Activated CD4-positive, alpha-beta T cell treated with anti-CD3 and anti-CD28 coated beads, Interleukin-10, Interleukin-2, amounts not matched to agents 100 ng/mL and 50 ng/mL, durations not matched to agents 16 hours and 8 hours (primary cell): ENCODE data around the gene PHOX2B.

Experiments used
- DNase-seq: peaks from one replicate; pipeline ENCODE4 v3.0.0-alpha.2; 2020

PHOX2B gene

DNA sequence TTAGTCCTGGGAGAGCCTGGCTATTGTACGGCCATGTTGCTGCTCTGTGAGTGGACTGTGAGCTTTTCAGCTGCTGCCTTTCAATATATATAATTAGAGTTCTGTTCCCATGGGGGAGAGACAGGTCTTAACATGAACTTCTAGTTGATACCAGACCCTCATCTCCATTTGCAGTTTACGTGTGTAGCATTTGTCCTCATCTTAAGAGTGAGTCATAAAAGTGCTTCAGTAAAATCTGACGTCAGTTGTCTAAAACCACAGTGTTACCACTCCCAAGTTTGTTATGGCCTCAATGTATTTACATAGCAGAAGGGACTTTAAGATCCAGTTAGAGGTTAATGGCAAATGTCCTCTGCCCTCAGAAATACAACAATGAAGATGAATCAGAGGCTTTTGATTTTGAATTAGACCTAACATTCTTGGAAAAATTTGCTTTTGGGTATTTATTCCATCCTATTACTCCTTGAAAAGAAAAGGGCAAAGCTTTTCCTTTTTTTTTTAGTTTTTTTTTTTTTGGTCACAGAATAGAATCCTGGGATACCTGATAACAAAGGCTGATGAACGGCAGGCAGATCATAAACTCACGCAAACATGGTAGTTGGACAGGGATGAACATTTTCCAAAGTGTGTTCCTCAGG is 38.6 kb downstream of the PHOX2B start:
- no peak for DNase-seq

DNA sequence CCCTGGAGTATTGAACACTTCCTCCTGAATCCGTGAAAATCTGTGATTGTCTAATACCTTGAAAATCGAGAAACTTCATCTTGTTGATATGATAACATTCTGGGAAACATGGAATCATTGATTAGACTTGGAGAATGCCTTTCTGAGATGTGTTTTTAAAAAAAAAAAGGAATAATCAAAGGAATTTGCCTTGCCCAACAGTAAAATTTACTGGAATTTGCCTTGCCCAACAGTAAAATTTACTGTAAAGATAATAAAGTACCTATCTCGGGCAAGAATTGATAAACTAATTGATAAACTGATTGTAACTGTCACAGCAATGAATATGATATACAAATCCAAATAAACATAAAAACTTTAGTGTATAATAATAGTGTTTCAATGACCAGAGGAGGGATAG is 44.7 kb downstream of the PHOX2B start:
- DNase-seq: no peak

- DNase-seq: no peak
Observed at GRCh38 chr4:41702770-41703169, 45.8 kb downstream of the PHOX2B start.

DNA sequence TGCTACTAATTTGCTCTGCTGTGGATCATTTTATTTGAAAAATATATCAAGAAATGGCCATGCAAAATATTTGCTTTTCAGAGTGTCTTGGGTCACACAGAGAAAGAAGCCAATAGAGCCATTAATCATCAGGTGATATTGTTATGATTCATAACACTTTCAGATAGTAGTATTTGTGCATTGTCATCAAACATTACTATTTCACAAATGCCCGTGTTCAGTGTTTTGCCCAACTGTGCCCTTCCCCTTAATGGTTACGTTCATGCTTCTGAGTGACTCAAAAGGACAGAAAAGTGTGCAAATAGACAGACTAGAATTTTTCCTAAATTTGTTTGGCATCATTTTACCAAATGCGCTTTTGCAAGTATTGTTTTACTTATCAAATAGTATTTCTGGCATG is 46.5 kb downstream of the PHOX2B start:
- no peak for DNase-seq

- DNase-seq: no peak
Observed at GRCh38 chr4:41696763-41697162, 51.8 kb downstream of the PHOX2B start.

DNA sequence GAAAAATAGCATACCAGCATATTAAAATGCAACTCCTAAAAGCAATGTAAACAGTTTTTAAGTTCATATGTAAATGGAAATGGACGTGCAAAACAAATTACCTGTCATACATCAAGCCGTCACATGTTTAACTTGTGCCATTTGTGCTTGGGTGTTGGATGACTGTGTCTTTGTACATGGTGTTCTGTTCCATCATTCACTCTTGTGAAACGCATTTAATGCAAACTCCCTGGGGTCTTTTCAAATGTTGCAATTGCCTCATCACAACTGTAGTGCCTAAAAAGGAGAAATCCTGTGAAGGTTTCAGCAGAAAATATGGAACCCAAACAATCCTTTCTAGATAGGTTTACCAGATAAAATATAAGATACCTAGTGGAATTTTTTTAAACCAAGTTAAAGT is 52.4 kb downstream of the PHOX2B start:
- DNase-seq: no peak
